ENCODE data around the gene SBK3. TPM values are rescaled to one million over a fixed set of nuclear protein-coding genes. Genes with fewer than 3 reads are reported as not detected.

Gene SBK3
- total RNA-seq, 1 experiment from 2014 or later, result 0.57 TPM

- peak overlapping the region; percentile 2 for H3K4me3 Mint-ChIP-seq (ENCODE audit: low read depth, unreplicated experiment)
- no TSS peak for BruUV-seq (replicated peaks)
- TF ChIP-seq CTCF (IDR thresholded peaks at IDR 0.05; ENCODE audit: unreplicated experiment), result no peak
- H3K27me3 Mint-ChIP-seq (ENCODE audit: unreplicated experiment), result peaks cover 43% of the 10 kb centered on the region
- no peak for DNase-seq
- CTCF ChIA-PET, result no interaction called here
- peaks cover 24% of the 10 kb centered on the region for H3K36me3 Mint-ChIP-seq (ENCODE audit: insufficient read depth, unreplicated experiment)
- H3K9me3 Mint-ChIP-seq (ENCODE audit: low read depth, unreplicated experiment), result peaks cover 6% of the 10 kb centered on the region
- H3K27ac Mint-ChIP-seq (ENCODE audit: unreplicated experiment), result peak overlapping the region; percentile 66
- intact Hi-C loops (cut with micrococcal nuclease; ENCODE audit: unreplicated experiment), result loop anchor here (5.0 kb wide), 3 partner anchors 36 to 399 kb away; partner anchors contain the start of genes FIZ1, TNNT1 and ZNF579
- H3K4me1 Mint-ChIP-seq (ENCODE audit: low read depth, unreplicated experiment), result peaks cover 44% of the 10 kb centered on the region
These were observed 668 bp upstream of the SBK3 start for GRCh38 chr19:55546011-55546410.

DNA sequence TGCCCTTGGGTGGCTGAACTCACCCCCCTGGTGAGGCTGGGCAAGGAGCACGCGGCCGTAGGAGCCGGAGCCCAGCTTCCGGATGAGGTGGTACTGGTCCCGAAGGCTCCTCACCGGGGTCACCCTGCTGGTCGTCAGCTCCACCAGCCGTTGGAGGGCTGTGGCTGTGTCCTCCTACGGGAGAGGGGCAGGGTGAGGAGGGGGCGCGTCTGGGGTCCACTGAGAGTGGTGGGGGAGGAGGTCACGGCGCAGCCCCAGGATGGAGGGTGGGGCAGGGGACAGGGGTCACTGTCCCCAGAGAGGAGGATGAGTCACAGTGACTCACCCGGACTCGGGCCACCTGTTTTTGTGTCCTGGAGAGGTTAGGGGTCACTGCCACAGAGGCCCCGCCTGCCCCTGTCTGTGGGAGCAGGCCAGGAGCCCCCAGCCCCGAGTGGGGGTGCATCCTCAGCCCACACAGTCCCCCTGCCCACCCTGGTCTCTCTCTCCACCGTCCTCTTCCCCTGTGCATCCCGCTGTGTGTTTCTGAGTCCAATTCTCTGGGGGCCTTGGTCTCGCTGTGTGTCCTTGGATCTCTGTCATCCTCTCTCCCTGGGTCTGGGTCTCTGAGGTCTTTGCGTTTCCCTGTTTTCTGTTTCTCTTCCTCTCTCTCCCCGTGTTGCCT is 435 bp downstream of the SBK3 start:
- peak; percentile 34 for DNase-seq
- H3K36me3 Mint-ChIP-seq (ENCODE audit: insufficient read depth, unreplicated experiment), result peaks cover 21% of the 10 kb centered on the region
- H3K4me3 Mint-ChIP-seq (ENCODE audit: low read depth, unreplicated experiment), result peak overlapping the region; percentile 2
- peaks cover 40% of the 10 kb centered on the region for H3K4me1 Mint-ChIP-seq (ENCODE audit: low read depth, unreplicated experiment)
- peaks cover 6% of the 10 kb centered on the region for H3K9me3 Mint-ChIP-seq (ENCODE audit: low read depth, unreplicated experiment)
- intact Hi-C loops (cut with micrococcal nuclease; ENCODE audit: unreplicated experiment), result loop anchor here (5.0 kb wide), 3 partner anchors 37 to 398 kb away; partner anchors contain the start of genes FIZ1, TNNT1 and ZNF579
- H3K27me3 Mint-ChIP-seq (ENCODE audit: unreplicated experiment), result peaks cover 43% of the 10 kb centered on the region
- TF ChIP-seq CTCF (IDR thresholded peaks at IDR 0.05; ENCODE audit: unreplicated experiment), result no peak
- peak overlapping the region; percentile 66 for H3K27ac Mint-ChIP-seq (ENCODE audit: unreplicated experiment)
- BruUV-seq (replicated peaks), result no TSS peak
- CTCF ChIA-PET, result interaction anchor here (0.5 to 0.8 kb wide), 2 partner anchors 11 to 54 kb away, joined by 3 read pairs; partner anchors contain the start of gene FIZ1

DNA sequence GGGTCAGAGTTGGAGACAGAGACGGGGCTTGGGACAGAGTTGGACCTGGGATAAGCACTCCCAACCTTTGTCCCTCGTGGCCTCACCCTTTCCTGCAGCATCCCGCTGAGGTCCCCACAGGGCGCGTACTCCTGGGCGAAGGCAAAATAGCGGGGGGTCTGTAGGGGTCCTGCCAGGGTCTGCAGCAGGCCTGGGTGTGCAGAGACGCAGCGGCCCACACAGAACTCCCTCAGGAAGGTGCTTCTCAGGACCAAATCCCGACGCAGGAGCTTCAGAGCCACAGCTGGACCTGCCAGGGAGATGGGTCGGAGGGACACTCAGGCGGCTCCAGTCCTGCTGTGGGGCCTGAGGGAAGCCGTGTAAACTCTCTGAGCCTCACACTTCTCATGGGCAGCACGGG is 1.3 kb downstream of the SBK3 start:
- Mint-ChIP-seq H3K27me3 (ENCODE audit: unreplicated experiment) (peaks cover 43% of the 10 kb centered on the region), H3K4me3 (ENCODE audit: low read depth, unreplicated experiment) (no peak overlapping the region), H3K27ac (ENCODE audit: unreplicated experiment) (no peak overlapping the region), H3K4me1 (ENCODE audit: low read depth, unreplicated experiment) (peaks cover 32% of the 10 kb centered on the region), H3K36me3 (ENCODE audit: insufficient read depth, unreplicated experiment) (peaks cover 13% of the 10 kb centered on the region), H3K9me3 (ENCODE audit: low read depth, unreplicated experiment) (peaks cover 6% of the 10 kb centered on the region)
- CTCF ChIA-PET, result interaction anchor here (0.8 kb wide), 1 partner anchor 55 kb away, joined by 3 read pairs; the partner anchor contains the start of gene FIZ1
- BruUV-seq (replicated peaks), result no TSS peak
- TF ChIP-seq CTCF (IDR thresholded peaks at IDR 0.05; ENCODE audit: unreplicated experiment), result no peak
- intact Hi-C loops (cut with micrococcal nuclease; ENCODE audit: unreplicated experiment), result no loop called here
- no peak for DNase-seq

GRCh38 chr19:55543567-55543966 is 1.8 kb downstream of the SBK3 start:
- Mint-ChIP-seq H3K9me3 (ENCODE audit: low read depth, unreplicated experiment) (peaks cover 6% of the 10 kb centered on the region), H3K4me3 (ENCODE audit: low read depth, unreplicated experiment) (no peak overlapping the region), H3K4me1 (ENCODE audit: low read depth, unreplicated experiment) (peaks cover 32% of the 10 kb centered on the region), H3K27me3 (ENCODE audit: unreplicated experiment) (peaks cover 43% of the 10 kb centered on the region), H3K27ac (ENCODE audit: unreplicated experiment) (peak overlapping the region; percentile 1), H3K36me3 (ENCODE audit: insufficient read depth, unreplicated experiment) (peaks cover 13% of the 10 kb centered on the region)
- TF ChIP-seq CTCF (IDR thresholded peaks at IDR 0.05; ENCODE audit: unreplicated experiment), result no peak
- DNase-seq, result no peak
- CTCF ChIA-PET, result interaction anchor here (0.6 kb wide), 1 partner anchor 34 kb away, joined by 5 read pairs; no protein-coding TSS in a partner anchor
- intact Hi-C loops (cut with micrococcal nuclease; ENCODE audit: unreplicated experiment), result no loop called here
- BruUV-seq (replicated peaks), result no TSS peak

All from Calu3 (cell line).